ENCODE measurements around the gene PPP1R16B. TPM values are rescaled to one million over a fixed set of nuclear protein-coding genes. Genes with fewer than 3 reads are reported as not detected.

Gene PPP1R16B
- total RNA-seq, 2 donors from 2014 or later = 7.3 to 8.9 TPM

- Histone ChIP-seq H3K36me3 (peaks cover 16% of the 10 kb centered on the region), H3K4me1 (ENCODE audit: control insufficient read depth in 1 of 2, low read depth in 2 of 2) (peaks cover 23 to 46% of the 10 kb centered on the region in 2 donors), H3K27me3 (replicated peaks; ENCODE audit: insufficient read depth) (no peaks in the 10 kb centered on the region), H3K9me3 (no peaks in the 10 kb centered on the region), H3K4me3 (no peak overlapping the region), H3K27ac (no peak overlapping the region)
- DNase-seq (ENCODE audit: low spot score) (no peak), ATAC-seq (ENCODE audit: insufficient number of reproducible peaks, low FRiP score, low read depth) (no peak)
- TF ChIP-seq, protein P1, sequence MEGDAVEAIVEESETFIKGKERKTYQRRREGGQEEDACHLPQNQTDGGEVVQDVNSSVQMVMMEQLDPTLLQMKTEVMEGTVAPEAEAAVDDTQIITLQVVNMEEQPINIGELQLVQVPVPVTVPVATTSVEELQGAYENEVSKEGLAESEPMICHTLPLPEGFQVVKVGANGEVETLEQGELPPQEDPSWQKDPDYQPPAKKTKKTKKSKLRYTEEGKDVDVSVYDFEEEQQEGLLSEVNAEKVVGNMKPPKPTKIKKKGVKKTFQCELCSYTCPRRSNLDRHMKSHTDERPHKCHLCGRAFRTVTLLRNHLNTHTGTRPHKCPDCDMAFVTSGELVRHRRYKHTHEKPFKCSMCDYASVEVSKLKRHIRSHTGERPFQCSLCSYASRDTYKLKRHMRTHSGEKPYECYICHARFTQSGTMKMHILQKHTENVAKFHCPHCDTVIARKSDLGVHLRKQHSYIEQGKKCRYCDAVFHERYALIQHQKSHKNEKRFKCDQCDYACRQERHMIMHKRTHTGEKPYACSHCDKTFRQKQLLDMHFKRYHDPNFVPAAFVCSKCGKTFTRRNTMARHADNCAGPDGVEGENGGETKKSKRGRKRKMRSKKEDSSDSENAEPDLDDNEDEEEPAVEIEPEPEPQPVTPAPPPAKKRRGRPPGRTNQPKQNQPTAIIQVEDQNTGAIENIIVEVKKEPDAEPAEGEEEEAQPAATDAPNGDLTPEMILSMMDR (IDR thresholded peaks at IDR 0.05) = no peak
Observed at GRCh38 chr20:38763616-38764015, 41.9 kb upstream of the PPP1R16B start.

- Histone ChIP-seq H3K27me3 (replicated peaks; ENCODE audit: insufficient read depth) (no peaks in the 10 kb centered on the region), H3K9me3 (no peaks in the 10 kb centered on the region), H3K27ac (peak overlapping the region; percentile 74 to 81), H3K4me3 (no peak overlapping the region), H3K36me3 (peaks cover 22% of the 10 kb centered on the region), H3K4me1 (ENCODE audit: control insufficient read depth in 1 of 2, low read depth in 2 of 2) (peaks cover 23 to 42% of the 10 kb centered on the region in 2 donors)
- TF ChIP-seq, protein P1 (IDR thresholded peaks at IDR 0.05) = no peak
- DNase-seq (ENCODE audit: low spot score) = no peak
- no peak for ATAC-seq (ENCODE audit: insufficient number of reproducible peaks, low FRiP score, low read depth)
Observed at GRCh38 chr20:38764567-38765318, 40.8 kb upstream of the PPP1R16B start.

GRCh38 chr20:38766071-38766470, 39.4 kb upstream of the PPP1R16B start:
- no peak for ATAC-seq (ENCODE audit: insufficient number of reproducible peaks, low FRiP score, low read depth)
- H3K36me3 ChIP-seq = peaks cover 22% of the 10 kb centered on the region
- H3K4me3 ChIP-seq = peak overlapping the region; percentile 4

GRCh38 chr20:38769376-38770295, 35.9 kb upstream of the PPP1R16B start:
- Histone ChIP-seq H3K4me3 (no peak overlapping the region), H3K9me3 (no peaks in the 10 kb centered on the region), H3K4me1 (ENCODE audit: control insufficient read depth in 1 of 2, low read depth in 2 of 2) (peaks cover 19 to 39% of the 10 kb centered on the region in 2 donors), H3K27me3 (replicated peaks; ENCODE audit: insufficient read depth) (no peaks in the 10 kb centered on the region), H3K36me3 (peaks cover 31% of the 10 kb centered on the region), H3K27ac (no peak overlapping the region)
- TF ChIP-seq, protein P1 (IDR thresholded peaks at IDR 0.05) = no peak
- DNase-seq (ENCODE audit: low spot score) (no peak), ATAC-seq (ENCODE audit: insufficient number of reproducible peaks, low FRiP score, low read depth) (no peak)

More at GRCh38 chr20:38766071-38766470, 39.4 kb upstream of the PPP1R16B start:
- TF ChIP-seq, protein P1 (IDR thresholded peaks at IDR 0.05) = no peak
- H3K9me3 ChIP-seq = no peaks in the 10 kb centered on the region
- DNase-seq (ENCODE audit: low spot score) = no peak
- H3K27me3 ChIP-seq (replicated peaks; ENCODE audit: insufficient read depth) = no peaks in the 10 kb centered on the region
- peak overlapping the region; percentile 74 to 81 for H3K27ac ChIP-seq
- H3K4me1 ChIP-seq (ENCODE audit: control insufficient read depth in 1 of 2, low read depth in 2 of 2) = peaks cover 23 to 39% of the 10 kb centered on the region in 2 donors

- H3K36me3 ChIP-seq = peaks cover 32% of the 10 kb centered on the region
- ATAC-seq (ENCODE audit: insufficient number of reproducible peaks, low FRiP score, low read depth) = no peak
Observed at GRCh38 chr20:38770546-38770945, 35.0 kb upstream of the PPP1R16B start.

More at GRCh38 chr20:38770546-38770945, 35.0 kb upstream of the PPP1R16B start:
- peaks cover 9 to 30% of the 10 kb centered on the region in 2 donors for H3K4me1 ChIP-seq (ENCODE audit: control insufficient read depth in 1 of 2, low read depth in 2 of 2)
- H3K9me3 ChIP-seq = no peaks in the 10 kb centered on the region
- no peak for DNase-seq (ENCODE audit: low spot score)
- TF ChIP-seq, protein P1 (IDR thresholded peaks at IDR 0.05) = no peak
- H3K4me3 ChIP-seq = no peak overlapping the region
- H3K27ac ChIP-seq = no peak overlapping the region
- no peaks in the 10 kb centered on the region for H3K27me3 ChIP-seq (replicated peaks; ENCODE audit: insufficient read depth)

All from thoracic aorta (tissue), 2 donors.